C4-2B (cell line): ENCODE measurements around the gene RPS27.

ENCODE experiments used
- CTCF ChIP-seq: fragments of 450-650 bp; conservative IDR thresholded peaks from 2 replicates; pipeline ENCODE4 v1.5.1; 2017; ENCODE audit warnings: mild to moderate bottlenecking
- ZFX ChIP-seq: fragments of 450-650 bp; IDR thresholded peaks from 2 replicates; pipeline ENCODE4 v1.6.1; 2017

GRCh38 chr1:153945795-153946621, 44.6 kb upstream of the RPS27 start:
- TF ChIP-seq CTCF (no peak), ZFX (peak; percentile 66; the same call in 1 of the 2 replicates)
